ENCODE measurements around the gene NMU.
"Not testable (repeated sequence)": the region's sequence is repeated elsewhere in the genome, so short reads cannot be mapped to it uniquely, and the experiment has no call there.

The NMU gene, protein sequence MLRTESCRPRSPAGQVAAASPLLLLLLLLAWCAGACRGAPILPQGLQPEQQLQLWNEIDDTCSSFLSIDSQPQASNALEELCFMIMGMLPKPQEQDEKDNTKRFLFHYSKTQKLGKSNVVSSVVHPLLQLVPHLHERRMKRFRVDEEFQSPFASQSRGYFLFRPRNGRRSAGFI

DNA sequence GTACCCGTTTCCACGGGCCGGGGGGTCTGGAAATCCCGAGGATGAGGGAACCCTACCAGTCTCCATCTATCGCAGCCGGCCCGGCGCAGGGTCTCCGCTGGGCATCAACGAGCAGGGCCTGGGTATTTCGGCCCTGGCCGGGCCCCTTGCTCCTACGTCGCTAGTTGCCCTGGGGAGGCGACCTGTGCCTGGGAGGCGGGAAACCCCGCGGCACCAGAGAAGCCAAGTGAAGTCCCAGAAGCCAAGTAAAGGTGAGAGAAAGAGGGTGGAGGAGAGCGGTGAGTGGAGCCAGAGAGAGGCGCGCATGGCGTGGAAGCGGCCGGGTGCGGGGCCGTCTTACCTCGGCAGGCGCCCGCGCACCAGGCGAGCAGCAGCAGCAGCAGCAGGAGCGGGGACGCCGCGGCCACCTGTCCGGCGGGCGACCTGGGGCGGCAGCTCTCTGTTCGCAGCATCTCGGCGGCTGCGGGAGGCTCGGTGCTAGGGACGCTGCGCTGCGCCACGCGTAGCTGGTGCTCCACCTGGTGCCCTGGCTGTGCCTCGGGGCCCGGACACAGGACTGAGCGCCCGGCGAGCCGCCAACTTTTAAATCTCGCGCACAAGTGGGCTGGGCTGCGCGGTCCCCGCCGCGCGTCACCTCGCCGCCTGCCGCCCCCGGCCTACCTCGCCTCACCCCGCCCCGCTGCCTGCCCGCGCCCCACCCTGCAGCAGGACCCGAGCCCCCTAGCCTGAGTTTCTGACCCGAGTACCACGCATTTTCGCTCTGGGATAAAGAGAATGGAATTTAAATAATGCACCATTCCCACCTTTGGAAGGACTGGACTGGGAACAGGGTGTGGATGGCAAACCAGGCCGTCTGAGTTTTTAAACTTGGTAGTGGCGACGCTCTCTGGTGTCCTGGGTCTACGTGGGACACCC is at the start of gene NMU:
NMU (minus strand) TSS at position 558 of the 915 bp plus-strand sequence; CDS start at position 452, 106 bp downstream.
- DNase-seq (ENCODE audit: low read depth), result no peak

DNA sequence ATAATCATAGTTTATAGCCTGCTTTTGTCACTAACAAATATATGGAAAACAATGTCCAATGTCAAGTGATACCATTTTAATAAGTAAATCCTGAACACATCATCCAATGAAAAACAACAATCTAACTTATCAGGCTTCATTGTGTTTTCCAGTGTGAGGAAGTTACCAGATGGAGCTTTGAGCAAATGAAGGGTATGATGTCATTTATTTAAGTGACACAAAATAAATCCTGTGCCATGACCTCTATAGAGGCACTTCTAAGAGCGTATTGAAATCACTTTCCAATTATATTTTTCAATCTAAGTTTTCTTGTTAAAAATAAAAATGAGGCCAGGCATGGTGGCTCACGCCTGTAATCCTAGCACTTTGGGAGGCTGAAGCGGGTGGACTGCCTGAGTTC is 48.2 kb upstream of the NMU start:
- DNase-seq (ENCODE audit: low read depth), result no peak

DNA sequence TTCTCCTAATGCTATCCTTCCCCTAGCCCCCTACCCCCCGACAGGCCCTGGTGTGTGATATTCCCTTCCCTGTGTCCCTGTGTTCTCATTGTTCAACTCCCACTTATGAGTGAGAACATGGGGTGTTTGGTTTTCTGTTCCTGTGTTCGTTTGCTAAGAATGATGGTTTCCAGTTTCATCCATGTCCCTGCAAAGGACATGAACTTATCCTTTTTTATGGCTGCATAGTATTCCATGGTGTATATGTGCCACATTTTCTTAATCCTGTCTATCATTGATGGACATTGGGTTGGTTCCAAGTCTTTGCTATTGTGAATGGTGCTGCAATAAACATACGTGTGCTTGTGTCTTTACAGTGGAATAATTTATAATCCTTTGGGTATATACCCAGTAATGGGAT is 46.7 kb upstream of the NMU start:
- DNase-seq (ENCODE audit: low read depth), result not testable (repeated sequence)

DNA sequence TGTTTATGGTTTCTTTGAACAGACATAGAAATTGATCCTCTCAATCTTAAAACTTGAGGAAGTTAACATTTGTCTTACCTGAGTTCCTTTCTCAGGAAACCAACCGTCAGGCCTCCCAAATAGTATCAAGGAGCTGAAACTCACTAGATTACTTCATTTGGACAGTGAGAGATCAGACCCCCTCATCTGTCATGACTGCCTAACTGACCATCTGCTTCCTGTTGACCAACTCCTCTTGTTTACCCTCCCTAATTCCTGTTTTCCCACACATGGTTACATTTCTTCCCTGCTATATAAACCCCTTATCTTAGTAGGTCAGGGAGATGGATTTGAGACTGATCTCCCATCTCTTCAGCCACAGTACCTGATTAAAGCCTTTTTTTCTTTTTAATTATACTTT is 46.2 kb upstream of the NMU start:
- DNase-seq (ENCODE audit: low read depth), result no peak

DNA sequence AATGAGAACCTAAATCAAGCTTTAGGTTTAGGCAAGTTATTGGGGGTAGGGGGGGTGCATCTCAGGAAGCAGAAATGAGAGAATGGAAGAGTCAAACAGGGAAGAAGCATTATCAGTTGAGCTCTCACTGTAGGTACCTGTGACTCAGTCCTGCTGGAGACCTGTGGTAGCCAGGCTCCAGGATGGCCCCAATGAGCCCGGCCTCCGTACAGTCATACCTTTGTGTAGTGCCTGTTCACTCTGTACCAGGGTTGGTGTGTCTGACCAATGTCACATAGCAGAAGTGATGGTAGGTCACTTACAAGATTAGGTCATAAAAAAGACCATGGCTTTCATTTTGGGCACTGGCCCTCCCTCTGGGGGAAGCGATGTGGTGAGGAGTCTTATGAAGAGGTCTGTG is 45.3 kb upstream of the NMU start:
- DNase-seq (ENCODE audit: low read depth), result no peak

DNA sequence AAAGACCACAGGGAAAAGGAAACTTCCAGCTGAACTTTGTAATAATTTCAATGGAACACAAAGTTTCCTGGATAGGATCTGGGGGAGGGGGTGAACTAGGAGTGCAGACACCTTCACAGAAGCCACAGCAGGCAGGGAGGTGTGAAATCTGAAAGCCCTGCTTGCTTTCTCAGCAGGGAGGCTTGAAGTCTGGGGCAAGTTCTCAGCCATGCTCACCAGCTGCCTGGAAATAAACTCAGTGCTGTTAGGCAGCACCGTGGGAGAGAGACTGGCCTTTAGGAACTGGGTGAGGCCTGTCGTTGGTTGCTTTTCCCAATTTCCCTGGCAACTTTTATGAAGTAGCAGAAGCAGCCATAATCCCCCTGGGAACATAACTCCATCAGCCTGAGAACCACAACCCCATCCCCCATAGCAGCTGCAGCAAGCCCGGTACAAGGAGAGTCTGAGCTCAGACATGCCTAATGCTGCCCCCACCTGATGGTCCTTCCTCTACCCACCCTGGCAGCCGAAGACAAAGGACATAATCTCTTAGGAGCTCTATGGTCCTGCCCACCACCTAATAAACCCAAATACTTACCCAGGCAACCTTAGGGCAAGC is 39.2 kb upstream of the NMU start:
- DNase-seq (ENCODE audit: low read depth), result no peak

DNA sequence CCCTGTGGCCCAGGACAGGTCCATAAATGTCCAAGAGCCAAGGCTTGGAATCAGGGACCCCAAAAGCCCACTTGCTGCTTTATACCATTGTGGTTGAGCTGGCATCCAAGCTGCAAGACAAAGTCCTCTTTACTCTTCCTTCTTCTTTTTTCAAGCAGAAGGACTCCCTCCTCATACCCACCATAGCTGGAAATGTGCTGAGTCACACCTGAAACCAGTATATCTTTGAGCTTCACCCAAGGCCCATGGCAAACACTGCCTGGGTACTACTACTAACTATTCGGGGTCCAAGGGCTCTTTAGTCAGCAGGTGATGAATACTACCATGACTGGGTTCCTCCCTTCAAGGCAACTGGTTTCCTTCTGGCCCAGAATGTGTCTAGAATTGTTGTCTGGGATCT is 37.3 kb upstream of the NMU start:
- no peak for DNase-seq (ENCODE audit: low read depth)

DNA sequence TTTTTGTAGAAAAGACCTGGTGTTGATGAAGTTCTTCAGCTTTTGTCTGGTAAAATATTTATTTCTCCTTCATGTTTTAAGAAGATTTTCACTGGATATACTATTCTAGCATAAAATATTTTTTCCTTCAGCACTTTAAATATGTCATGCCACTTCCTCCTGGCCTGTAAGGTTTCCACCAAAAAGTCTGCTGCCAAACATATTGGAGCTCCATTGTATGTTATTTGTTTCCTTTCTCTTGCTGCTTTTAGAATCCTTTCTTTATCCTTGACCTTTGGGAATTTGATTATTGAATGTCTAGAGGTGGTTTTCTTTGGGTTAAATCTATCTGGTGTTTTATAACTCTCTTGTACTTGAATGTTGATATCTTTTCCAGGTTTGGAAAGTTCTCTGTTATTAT is 35.6 kb upstream of the NMU start:
- no peak for DNase-seq (ENCODE audit: low read depth)

DNA sequence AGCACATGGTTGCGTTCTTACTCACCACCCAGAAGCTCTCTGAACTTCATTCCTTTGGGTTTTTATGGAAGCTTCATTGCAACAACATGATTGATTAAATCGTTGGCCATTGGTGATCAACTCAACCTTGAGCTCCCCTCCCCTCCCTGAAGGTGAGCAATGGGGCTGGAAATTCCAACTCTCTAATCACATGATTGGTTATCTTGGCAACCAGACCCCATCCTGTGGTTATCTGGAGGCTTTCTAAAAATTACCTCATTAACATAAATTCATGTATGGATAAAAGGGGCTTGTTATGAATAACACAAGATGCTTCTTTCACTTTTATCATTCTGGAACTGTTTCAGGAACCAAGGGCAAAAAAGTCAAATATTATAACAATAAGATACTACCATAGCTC is 34.6 kb upstream of the NMU start:
- DNase-seq (ENCODE audit: low read depth), result no peak

DNA sequence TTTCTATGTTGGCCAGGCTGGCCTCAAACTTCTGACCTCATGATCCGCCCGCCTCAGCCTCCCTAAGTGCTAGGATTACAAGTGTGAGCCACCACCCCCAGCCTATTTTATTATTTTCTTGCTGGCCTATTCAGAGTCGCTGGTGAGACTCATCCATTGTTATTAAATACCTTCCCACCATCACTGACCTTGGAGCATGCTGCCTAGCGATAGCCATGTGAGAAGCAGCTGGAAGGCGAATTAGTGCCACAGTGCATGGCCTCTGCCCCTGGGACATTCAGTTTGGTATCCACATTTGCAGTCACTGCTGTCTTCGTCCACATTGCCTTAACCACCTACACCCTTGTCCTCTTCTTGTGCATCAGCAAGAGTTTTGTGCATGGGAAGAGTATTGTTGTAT is 32.4 kb upstream of the NMU start:
- DNase-seq (ENCODE audit: low read depth), result no peak

DNA sequence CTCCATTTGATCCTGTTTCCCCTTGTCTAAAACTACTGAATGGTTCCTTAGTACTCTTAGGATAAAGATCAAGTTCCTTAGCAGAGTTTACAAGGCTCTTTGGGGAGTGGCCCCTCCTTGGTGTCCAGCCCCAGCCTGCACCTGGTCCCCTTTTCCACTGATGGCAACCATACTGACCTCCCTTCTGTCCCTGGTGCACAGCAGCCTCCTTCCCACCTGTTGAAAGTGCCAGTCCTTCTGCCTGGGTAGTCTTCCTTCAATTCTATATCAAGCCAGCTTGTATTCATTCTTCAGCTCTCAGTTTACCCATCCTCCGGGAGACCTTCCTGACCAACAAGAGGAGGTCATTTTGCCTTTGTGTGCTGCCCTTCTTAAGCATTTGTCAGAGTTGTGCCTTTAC is 30.4 kb upstream of the NMU start:
- DNase-seq (ENCODE audit: low read depth), result no peak

DNA sequence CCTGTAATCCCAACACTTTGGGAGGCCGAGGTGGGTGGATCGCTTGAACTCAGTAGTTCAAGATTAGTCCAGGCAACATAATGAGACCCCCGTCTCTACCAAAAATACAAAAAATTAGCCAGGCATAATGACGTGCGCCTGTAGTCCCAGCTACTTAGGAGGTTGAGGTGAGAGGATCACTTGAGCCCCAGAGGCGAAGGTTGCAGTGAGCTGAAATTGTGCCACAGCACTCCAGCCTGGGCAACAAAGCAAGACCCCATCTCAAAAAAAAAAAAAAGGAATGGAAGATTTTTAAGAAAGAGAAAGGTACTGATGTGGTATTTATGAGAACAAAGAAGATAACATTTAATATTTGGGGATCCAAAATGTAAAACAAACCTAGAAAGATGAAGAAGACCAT is 27.0 kb upstream of the NMU start:
- DNase-seq (ENCODE audit: low read depth), result no peak

DNA sequence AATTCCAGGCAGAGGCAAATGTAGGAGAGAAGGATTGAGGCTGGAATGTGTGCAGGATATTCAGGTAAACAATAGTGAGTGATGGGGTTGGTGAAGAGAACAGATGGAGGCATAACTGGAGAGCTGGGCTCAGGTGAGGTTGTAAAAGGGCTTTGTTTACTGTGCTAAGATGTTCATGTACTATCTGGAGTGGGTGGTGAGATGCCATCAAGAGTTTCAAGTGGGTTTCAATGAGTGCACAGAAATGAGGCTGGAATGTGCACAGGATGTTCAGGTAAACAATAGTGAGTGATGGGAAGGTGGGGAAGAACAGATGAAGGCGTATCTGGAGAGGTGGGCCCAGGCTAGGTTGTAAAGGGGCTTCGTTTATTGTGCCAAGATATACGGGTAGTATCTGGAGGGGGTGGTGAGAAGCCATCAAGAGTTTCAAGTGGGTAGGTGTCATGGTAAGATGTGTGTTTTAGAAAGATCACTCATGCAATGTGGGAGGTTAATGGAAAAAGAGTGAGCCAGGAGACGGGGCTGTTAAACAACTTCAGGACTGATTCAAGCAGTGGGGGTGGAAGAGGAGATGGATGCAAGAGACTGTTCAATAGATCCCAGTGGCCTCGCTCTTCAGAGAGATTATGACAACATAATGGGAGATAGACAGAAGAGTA is 25.4 kb upstream of the NMU start:
- no peak for DNase-seq (ENCODE audit: low read depth)

DNA sequence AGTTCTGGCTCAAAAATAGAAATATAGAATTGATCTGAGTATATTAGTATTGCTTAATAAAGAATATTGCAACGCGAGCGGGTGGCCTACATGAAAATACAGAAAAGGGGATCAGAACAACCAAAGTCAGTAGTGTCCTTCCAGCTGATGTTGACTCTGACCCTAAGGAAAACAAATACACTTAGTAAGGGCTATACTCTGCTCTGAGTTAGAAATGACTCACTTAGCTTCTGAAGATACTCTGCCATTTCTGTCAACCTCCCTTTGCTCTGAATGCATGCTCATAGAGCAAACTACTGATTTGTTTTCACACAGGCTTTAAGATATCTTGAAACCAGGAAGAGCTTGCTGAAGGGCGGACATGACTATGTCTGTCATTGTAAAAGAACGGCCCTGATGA is 22.6 kb upstream of the NMU start:
- DNase-seq (ENCODE audit: low read depth), result no peak

DNA sequence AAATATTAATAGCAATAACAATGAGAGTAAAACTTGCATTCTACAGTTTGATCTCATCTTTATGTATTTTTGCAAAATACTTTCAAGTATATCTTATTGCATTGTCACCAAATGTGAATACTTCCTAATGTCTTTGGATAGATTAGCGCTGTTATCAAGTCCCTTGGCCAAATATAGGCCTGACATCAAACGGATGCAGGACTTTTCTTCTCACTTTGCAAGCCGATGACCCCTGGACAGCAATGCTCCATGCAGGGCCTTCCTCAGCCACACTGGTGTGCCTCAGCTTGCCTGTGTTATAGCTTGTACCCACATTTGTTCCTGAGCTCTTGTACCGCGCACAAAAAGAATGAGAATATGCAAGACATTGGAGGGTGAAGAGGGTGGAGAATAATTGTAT is 18.0 kb upstream of the NMU start:
- DNase-seq (ENCODE audit: low read depth), result no peak

DNA sequence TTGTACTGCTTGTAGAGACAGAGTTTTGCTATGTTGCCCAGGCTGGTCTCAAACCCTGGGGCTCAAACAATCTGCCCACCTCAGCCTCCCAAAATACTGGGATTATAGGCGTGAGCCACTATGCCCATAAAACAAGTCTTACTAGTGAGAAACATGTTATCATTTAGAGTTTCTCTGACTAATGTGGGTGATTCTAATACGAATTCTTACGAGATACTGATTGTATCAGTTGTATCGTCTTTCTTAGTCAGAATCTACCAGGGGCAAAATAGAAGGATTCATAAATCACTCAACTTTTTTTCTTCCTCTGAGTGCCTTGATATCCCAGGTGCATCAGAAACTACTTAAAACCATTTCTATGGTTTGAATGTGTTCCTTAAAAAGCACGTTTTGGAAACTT is 14.4 kb upstream of the NMU start:
- DNase-seq (ENCODE audit: low read depth), result no peak

DNA sequence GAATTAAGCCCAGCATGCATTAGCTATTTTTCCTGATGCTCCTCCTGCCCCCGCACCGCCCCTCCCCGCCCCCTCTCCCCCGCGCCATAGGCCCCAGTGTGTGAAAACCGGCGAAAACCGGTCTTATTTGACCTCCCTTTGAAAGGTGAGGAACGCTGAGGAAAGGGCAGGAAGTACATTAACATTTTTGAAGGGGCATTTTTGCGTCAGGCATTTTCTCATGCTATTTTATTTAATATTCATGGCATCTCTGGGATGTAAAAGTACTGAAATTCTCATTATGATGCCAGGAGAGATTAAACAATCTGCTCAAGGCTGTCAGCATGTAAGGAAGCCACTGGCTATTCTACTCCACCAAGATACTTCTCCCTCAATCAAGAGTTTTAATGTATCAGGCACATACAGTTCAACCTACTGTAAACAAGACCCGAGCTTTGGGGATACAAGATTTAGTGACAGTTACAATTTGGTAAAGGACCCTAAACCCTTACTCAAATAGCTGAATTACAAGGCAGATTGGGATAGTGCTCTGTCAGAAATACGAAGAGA is 1.2 kb upstream of the NMU start:
- DNase-seq (ENCODE audit: low read depth), result no peak

DNA sequence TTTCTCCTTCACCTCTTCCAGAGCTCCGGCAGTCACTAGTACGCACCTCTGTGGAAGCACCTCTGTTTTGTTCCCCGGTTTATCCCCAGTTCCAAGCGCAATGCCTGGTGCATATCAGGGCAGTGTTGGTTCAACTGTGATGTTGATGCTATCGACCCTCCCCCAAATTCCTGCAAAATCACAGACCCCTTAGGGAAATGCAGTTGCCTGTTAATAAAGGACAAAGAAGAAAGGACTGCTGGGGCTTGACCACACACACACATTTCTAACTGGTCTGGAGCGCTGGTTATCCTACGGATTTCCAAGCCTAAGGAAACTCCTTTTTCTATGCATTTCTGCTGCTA is 530 bp upstream of the NMU start:
- no peak for DNase-seq (ENCODE audit: low read depth)

DNA sequence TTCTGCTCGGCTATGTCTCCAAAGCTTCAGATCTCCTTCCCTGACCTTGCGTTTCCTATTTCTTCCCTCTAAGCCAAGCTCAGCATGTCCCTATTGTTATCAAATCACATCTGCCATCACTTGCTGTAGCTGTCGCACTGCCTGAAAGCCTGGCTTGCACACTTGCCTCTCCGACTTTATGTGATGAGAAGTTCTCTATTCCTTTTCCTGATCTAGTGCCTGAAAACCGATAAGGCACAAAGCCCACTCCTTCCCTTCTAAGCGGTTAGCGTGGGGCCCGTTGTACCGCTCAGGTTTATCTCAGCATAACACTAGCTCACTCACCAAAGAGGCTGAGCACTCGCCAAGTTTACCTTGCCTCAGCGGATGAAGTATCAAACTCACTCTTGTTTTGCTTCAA is 816 bp downstream of the NMU start:
- no peak for DNase-seq (ENCODE audit: low read depth)

DNA sequence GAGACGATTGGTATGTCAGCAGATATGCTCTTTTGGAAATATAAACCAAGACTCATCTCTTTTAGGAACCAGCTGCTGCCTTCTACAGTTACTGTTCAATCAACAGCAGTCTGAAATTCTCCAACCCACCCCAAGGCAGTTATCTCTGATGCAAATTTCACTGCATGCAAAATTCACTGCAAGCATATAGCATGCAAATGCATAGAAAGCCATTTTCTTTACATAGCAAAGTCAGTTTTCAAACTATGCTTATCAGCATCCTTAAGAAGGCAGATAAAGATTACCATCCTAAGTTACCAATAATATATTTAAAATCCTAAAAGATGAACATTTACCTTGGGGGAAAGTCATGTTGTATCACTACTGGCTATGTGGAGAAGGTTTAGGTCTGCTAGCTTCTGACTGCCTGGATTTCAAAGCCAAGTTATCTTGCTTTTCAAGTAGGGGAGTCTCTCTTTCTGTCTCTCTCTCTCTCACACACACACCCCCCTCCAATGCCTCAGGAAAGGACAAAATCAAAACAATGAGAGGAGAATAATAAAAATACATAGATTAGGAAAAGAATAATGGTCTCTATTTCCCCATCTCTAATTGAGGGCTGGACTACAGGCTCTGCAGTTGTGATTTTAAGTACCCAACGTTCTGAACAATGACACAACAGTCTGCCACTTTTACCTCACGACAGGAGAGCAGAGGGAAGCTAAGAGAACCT is 1.5 kb downstream of the NMU start:
- no peak for DNase-seq (ENCODE audit: low read depth)

DNA sequence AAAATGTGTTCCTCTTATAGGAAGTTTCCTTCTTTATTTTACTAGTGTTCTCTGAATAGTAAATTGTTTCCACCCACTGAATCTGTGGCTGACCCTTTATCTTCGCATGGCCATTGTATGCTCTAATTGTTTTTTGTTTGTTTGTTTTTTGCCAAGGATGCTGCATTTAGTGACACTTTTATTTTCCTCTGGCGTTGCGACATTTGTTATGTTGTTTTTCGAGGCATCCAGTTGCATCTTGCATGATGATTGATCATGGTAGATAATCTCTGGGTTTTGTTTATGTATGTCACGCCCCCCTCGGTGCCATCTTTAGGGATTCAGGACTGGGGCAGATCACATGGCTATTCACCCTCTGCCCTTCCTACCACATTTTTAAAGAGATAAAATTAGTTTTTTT is 2.2 kb downstream of the NMU start:
- no peak for DNase-seq (ENCODE audit: low read depth)

DNA sequence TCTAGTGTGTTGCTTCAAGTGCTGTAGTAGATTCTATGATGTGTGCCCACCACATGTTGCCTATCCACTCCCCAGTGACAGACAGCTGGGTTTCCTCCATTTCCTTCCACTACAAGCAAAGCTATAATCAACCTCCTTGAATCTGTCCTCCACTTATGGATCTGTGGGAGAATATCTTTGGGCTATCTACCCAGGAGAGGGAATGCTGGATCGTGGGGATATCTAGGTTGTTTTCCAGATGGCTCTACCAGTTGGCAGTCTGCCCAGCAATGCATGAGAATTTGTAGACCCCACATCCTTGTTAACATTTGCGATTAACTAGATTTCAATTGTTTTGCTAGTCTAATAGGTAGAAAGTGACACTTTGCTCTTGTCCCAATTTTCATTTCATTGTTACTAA is 10.3 kb downstream of the NMU start:
- DNase-seq (ENCODE audit: low read depth), result no peak
